Stimulated activated CD4-positive, alpha-beta T cell treated with anti-CD3 and anti-CD28 coated beads, Interleukin-2, amount 100 ng/mL, for 4 hours (primary cell): ENCODE data around the gene ZDHHC7.

Experiments used
- DNase-seq: peaks from one replicate; pipeline ENCODE4 v3.0.0-alpha.2; 2020; ENCODE audit warnings: low read depth

ZDHHC7 gene

GRCh38 chr16:85018529-85019236, 7.3 kb upstream of the ZDHHC7 start:
- DNase-seq: no peak

- DNase-seq: no peak
Measured at GRCh38 chr16:85017633-85018032, 6.3 kb upstream of the ZDHHC7 start.

GRCh38 chr16:85017151-85017550, 5.8 kb upstream of the ZDHHC7 start:
- no peak for DNase-seq

GRCh38 chr16:85015481-85016187, 4.3 kb upstream of the ZDHHC7 start:
- no peak for DNase-seq

- no peak for DNase-seq
Measured at GRCh38 chr16:85014311-85014710, 3.0 kb upstream of the ZDHHC7 start.

- no peak for DNase-seq
Measured at GRCh38 chr16:85011846-85012284, 530 bp upstream of the ZDHHC7 start.

- DNase-seq: no peak
Measured at GRCh38 chr16:85010446-85010930, 847 bp downstream of the ZDHHC7 start.

GRCh38 chr16:85008271-85008670, 3.1 kb downstream of the ZDHHC7 start:
- DNase-seq: no peak

- DNase-seq: no peak
Measured at GRCh38 chr16:85007496-85008214, 3.7 kb downstream of the ZDHHC7 start.

GRCh38 chr16:85006639-85007038, 4.7 kb downstream of the ZDHHC7 start:
- DNase-seq: no peak

GRCh38 chr16:85005285-85006069, 5.9 kb downstream of the ZDHHC7 start:
- no peak for DNase-seq

- no peak for DNase-seq
Measured at GRCh38 chr16:85004587-85005205, 6.6 kb downstream of the ZDHHC7 start.

GRCh38 chr16:85003725-85004586, 7.4 kb downstream of the ZDHHC7 start:
- no peak for DNase-seq

GRCh38 chr16:85003076-85003475, 8.3 kb downstream of the ZDHHC7 start:
- no peak for DNase-seq

- DNase-seq: no peak
Measured at GRCh38 chr16:85002608-85003007, 8.7 kb downstream of the ZDHHC7 start.

- no peak for DNase-seq
Measured at GRCh38 chr16:85002099-85002541, 9.2 kb downstream of the ZDHHC7 start.

GRCh38 chr16:84999857-85000480, 11.4 kb downstream of the ZDHHC7 start:
- DNase-seq: no peak

GRCh38 chr16:84999200-84999599, 12.1 kb downstream of the ZDHHC7 start:
- DNase-seq: no peak

GRCh38 chr16:84996365-84996764, 15.0 kb downstream of the ZDHHC7 start:
- DNase-seq: no peak

GRCh38 chr16:84995663-84996062, 15.7 kb downstream of the ZDHHC7 start:
- no peak for DNase-seq
